Endodermal cell (in vitro differentiated cells): ENCODE data around the gene TGM1. TPM values are rescaled to one million over a fixed set of nuclear protein-coding genes. Genes with fewer than 3 reads are reported as not detected.

Experiments
- DNase-seq: peaks from one replicate; pipeline ENCODE4 v3.0.0-alpha.2; 2017
- H3K27ac ChIP-seq: 2 replicates; pipeline ENCODE4 v1.5.1; 2013; ENCODE audit warnings: mild to moderate bottlenecking, low read depth, low read length, moderate library complexity
- H3K27me3 ChIP-seq: 2 replicates; pipeline ENCODE4 v1.6.1; 2013; ENCODE audit warnings: mild to moderate bottlenecking, low read length, moderate library complexity; ENCODE audit not compliant: insufficient read depth, control insufficient read depth, poor library complexity, severe bottlenecking
- H3K36me3 ChIP-seq: 2 replicates; pipeline ENCODE4 v1.7.0; 2013; ENCODE audit warnings: mild to moderate bottlenecking, low read length, moderate library complexity; ENCODE audit not compliant: control insufficient read depth, insufficient read depth
- H3K4me1 ChIP-seq: one replicate; pipeline ENCODE4 v1.7.0; 2013; ENCODE audit warnings: low read length; ENCODE audit not compliant: control insufficient read depth, insufficient read depth
- H3K4me3 ChIP-seq: 2 replicates; pipeline ENCODE4 v1.5.1; 2013; ENCODE audit warnings: mild to moderate bottlenecking, low read length, moderate library complexity
- H3K9ac ChIP-seq: 2 replicates; pipeline ENCODE4 v1.6.1; 2013; ENCODE audit warnings: mild to moderate bottlenecking, low read length, moderate library complexity; ENCODE audit not compliant: poor library complexity, severe bottlenecking; ENCODE audit errors: extremely low read depth
- H3K9me3 ChIP-seq: 2 replicates; pipeline ENCODE4 v1.6.1; 2013; ENCODE audit warnings: mild to moderate bottlenecking, low read length, moderate library complexity; ENCODE audit not compliant: control insufficient read depth
- H3K27ac Mint-ChIP-seq: 2 replicates; pipeline ENCODE4 v1.8.0; 2020; ENCODE audit warnings: mixed read lengths
- H3K27me3 Mint-ChIP-seq: 2 replicates; pipeline ENCODE4 v1.8.0; 2021; ENCODE audit warnings: mild to moderate bottlenecking, mixed read lengths; ENCODE audit not compliant: insufficient read depth
- H3K36me3 Mint-ChIP-seq: 2 replicates; pipeline ENCODE4 v1.8.0; 2020; ENCODE audit warnings: low read depth, mixed read lengths
- H3K4me1 Mint-ChIP-seq: 2 replicates; pipeline ENCODE4 v1.8.0; 2020; ENCODE audit warnings: mixed read lengths
- H3K4me3 Mint-ChIP-seq: 2 replicates; pipeline ENCODE4 v1.8.0; 2020; ENCODE audit warnings: mild to moderate bottlenecking, moderate library complexity, mixed read lengths
- H3K9me3 Mint-ChIP-seq: 2 replicates; pipeline ENCODE4 v1.8.0; 2020; ENCODE audit warnings: mild to moderate bottlenecking, mixed read lengths
- WGBS, 2 experiments: methylation state at CpG; one replicate each; pipeline versions ENCODE4 v1.1.5 to v1.1.7; 2013; ENCODE audit warnings: missing lambda C conversion rate in 2 of 2, mixed read lengths in 1 of 2; ENCODE audit not compliant: insufficient coverage in 1 of 2, insufficient read length in 1 of 2; 5-methylcytosine and 5-hydroxymethylcytosine counted together
- total RNA-seq, 2 donors: library from RNA; stranded (reverse); fragmentation: NEBNext Ultra II Directional in 1 of 2; extraction: Animal tissue kit (Norgen Biotek cat#: 25700) in 1 of 2; gene quantifications; 2 replicates in 1 of 2; 3 replicates in 1 of 2; pipeline ENCODE4 v1.2.1, GENCODE V29; 2021
- TF ChIP-seq, protein P1 (sequence below): fragments of 200-600 bp; sonication (generic); conservative IDR thresholded peaks from 2 replicates; pipeline ENCODE4 v1.5.0; 2021; ENCODE audit warnings: antibody characterized with exemption, mild to moderate bottlenecking

TGM1 gene
- total RNA-seq, 2 donors from 2014 or later = 1.6 to 3.4 TPM

DNA sequence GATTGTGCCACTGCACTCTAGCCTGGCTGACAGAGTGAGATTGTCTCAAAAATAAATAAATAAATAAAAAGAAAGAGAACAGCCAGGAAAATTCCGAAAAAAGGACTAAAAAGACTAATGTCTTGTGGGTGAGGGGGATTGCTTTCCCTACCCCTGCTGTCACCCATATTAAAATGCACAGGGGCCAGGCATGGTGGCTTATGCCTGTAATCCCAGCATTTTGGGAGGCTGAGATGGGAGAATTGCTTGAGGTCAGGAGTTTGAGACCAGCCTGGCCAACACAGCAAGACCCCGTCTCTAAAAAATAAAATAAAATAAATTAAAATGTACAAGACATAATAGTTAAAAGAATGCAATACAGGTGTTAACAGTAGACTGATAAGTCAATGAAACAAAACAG, 30.5 kb upstream of the TGM1 start:
- Histone ChIP-seq H3K9me3 (no peaks in the 10 kb centered on the region), H3K27me3 (no peaks in the 10 kb centered on the region), H3K4me3 (no peak overlapping the region), H3K4me1 (no peaks in the 10 kb centered on the region), H3K9ac (no peak overlapping the region), H3K36me3 (peaks cover 33% of the 10 kb centered on the region), H3K27ac (no peak overlapping the region)
- H3K27ac Mint-ChIP-seq = no peak overlapping the region
- H3K27me3 Mint-ChIP-seq = no peaks in the 10 kb centered on the region
- H3K9me3 Mint-ChIP-seq = no peaks in the 10 kb centered on the region
- peaks cover 28% of the 10 kb centered on the region for H3K36me3 Mint-ChIP-seq
- WGBS, 2 experiments = 94% methylated on average over 1 of the region's 2 CpGs; no CpG with 5 or more reads in 1 of the 2 experiments
- TF ChIP-seq, protein P1, sequence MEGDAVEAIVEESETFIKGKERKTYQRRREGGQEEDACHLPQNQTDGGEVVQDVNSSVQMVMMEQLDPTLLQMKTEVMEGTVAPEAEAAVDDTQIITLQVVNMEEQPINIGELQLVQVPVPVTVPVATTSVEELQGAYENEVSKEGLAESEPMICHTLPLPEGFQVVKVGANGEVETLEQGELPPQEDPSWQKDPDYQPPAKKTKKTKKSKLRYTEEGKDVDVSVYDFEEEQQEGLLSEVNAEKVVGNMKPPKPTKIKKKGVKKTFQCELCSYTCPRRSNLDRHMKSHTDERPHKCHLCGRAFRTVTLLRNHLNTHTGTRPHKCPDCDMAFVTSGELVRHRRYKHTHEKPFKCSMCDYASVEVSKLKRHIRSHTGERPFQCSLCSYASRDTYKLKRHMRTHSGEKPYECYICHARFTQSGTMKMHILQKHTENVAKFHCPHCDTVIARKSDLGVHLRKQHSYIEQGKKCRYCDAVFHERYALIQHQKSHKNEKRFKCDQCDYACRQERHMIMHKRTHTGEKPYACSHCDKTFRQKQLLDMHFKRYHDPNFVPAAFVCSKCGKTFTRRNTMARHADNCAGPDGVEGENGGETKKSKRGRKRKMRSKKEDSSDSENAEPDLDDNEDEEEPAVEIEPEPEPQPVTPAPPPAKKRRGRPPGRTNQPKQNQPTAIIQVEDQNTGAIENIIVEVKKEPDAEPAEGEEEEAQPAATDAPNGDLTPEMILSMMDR = no peak
- no peak for DNase-seq
- H3K4me1 Mint-ChIP-seq = peaks cover 5% of the 10 kb centered on the region
- H3K4me3 Mint-ChIP-seq = no peak overlapping the region

DNA sequence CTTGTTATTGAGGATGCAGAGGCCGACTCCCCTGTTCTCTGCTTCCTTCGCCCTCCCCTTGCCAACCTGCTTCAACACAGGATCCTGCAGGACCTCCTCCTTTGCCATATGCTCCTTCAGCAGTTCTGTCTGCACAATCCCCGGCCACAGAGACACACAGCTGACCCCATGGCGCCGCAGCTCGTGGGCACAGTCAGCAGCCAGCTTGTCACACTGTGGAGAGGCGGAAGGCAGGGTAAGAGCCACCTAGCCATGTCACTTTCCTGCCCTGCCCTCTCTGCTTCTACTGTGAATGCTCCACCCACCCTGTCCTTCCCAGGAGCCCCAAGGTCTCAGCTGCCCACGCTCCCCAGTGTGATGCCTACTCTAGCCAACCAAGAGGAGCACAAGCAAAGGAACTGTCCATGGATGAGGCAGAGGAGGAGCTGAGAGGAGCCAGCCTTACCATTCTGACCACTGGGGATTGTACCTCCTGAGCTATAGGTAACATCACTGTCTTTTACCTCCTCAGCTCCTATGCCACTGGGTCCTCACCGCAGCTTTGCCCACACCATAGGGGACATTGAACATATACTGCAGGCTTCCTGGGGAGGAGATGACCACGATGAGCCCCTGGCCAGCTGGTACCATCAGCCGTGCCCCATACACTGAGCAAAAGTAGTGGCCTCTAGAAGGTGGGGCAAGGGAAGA, 29.3 kb upstream of the TGM1 start:
- WGBS, 2 experiments = 95 to 96% methylated on average over 9 to 11 of the region's 11 CpGs
- Histone ChIP-seq H3K36me3 (peaks cover 33% of the 10 kb centered on the region), H3K4me1 (no peaks in the 10 kb centered on the region), H3K27me3 (no peaks in the 10 kb centered on the region), H3K9me3 (no peaks in the 10 kb centered on the region), H3K9ac (no peak overlapping the region), H3K27ac (no peak overlapping the region), H3K4me3 (no peak overlapping the region)
- Mint-ChIP-seq H3K36me3 (peaks cover 28% of the 10 kb centered on the region), H3K4me1 (no peaks in the 10 kb centered on the region), H3K27me3 (no peaks in the 10 kb centered on the region), H3K4me3 (no peak overlapping the region), H3K27ac (no peak overlapping the region), H3K9me3 (no peaks in the 10 kb centered on the region)
- DNase-seq = no peak
- TF ChIP-seq, protein P1 = no peak

DNA sequence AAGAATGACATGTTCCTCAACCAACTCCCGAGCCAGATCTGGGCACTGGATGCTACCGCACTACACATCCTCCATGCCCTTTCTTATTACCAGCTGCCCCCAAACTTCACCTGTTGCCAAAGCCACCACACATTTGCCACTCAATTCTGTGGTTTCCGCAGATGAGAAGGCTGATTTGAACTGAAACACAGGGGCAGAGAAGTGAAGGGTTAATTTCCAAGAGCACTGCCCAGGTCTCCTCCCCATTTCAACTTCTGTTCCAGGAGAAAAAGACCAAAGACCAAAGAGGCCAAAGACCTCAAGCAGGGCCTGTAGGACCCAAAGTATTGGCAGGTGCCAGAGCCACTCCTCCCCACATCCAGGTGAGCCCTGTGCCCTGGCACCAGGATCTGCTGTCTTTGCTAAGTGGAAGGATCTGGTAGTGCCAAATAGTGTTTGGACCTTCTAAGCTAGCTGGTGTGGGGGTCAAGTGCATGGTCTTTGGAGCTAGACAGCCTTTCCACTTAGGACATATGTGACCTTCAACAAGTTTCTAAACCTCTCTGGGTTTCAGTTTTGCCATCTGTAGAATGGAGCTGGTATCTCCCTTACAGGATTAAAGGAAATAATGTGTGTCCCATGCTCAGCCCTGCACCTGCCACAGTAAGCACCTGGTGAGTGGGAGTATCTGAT, 28.6 kb upstream of the TGM1 start:
- Histone ChIP-seq H3K9me3 (no peaks in the 10 kb centered on the region), H3K27me3 (no peaks in the 10 kb centered on the region), H3K36me3 (peaks cover 33% of the 10 kb centered on the region), H3K4me3 (no peak overlapping the region), H3K27ac (no peak overlapping the region), H3K9ac (no peak overlapping the region), H3K4me1 (no peaks in the 10 kb centered on the region)
- H3K36me3 Mint-ChIP-seq = peaks cover 28% of the 10 kb centered on the region
- H3K27ac Mint-ChIP-seq = no peak overlapping the region
- DNase-seq = no peak
- H3K4me3 Mint-ChIP-seq = no peak overlapping the region
- no peaks in the 10 kb centered on the region for H3K9me3 Mint-ChIP-seq
- no peaks in the 10 kb centered on the region for H3K4me1 Mint-ChIP-seq
- TF ChIP-seq, protein P1 = no peak
- 87% methylated on average over 3 of the region's 3 CpGs; no CpG with 5 or more reads in 1 of the 2 experiments for whole genome bisulfite sequencing, 2 experiments
- H3K27me3 Mint-ChIP-seq = no peaks in the 10 kb centered on the region
